SK-N-SH (cell line): Measurements from ENCODE around the gene SNX5.

Source experiments
- CTCF ChIP-seq: fragments of 200-600 bp; sonication (generic); IDR thresholded peaks from 2 replicates; pipeline ENCODE4 v1.6.1; 2017; ENCODE audit warnings: antibody characterized with exemption, mild to moderate bottlenecking, moderate library complexity
- ELF1 ChIP-seq: IDR thresholded peaks from 2 replicates; pipeline ENCODE4 v1.4.0; 2012
- GABPA ChIP-seq: IDR thresholded peaks from 2 replicates; pipeline ENCODE4 v1.4.0; 2012; ENCODE audit warnings: low read depth, mild to moderate bottlenecking

GRCh38 chr20:17935761-17936160 lies 32.8 kb downstream of the SNX5 start:
- TF ChIP-seq CTCF (no peak), ELF1 (no peak), GABPA (no peak)
